Measurements from ENCODE around the gene OASL. TPM values are rescaled to one million over a fixed set of nuclear protein-coding genes. Genes with fewer than 3 reads are reported as not detected.

OASL gene
- total and polyA plus RNA-seq, 10 of the 15 experiments (the other 5 are each of a cell fraction or from before 2014, with no cell fraction given) = 2.3 to 9.1 (median 2.7) TPM

DNA sequence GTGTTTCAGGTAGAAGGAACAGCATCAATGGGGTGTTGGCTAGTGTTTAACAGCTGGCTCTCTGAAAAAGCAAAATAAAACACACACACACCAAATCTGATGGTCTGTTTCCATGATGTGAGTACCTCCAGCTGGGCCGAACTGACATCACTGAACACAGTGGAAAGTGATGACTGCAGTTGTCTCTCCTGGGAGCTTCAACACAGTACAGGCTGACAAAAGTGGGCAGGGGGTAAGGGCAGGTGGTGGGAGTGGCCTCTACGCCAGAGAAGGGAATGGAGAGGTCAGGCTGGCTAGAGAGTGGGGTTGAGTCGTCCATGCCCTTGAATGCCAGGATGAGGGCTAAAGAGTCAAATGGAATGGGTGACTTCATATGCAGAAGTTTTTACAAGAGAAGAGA is 68.7 kb downstream of the OASL start:
- CTCF ChIA-PET = interaction anchor here (0.7 to 4.0 kb wide), 8 partner anchors 9 to 388 kb away, joined by 3 to 52 read pairs (median 4); no protein-coding TSS in a partner anchor
- intact Hi-C loops (cut with micrococcal nuclease; ENCODE audit: unreplicated experiment) = loop anchor here (2.0 to 5.0 kb wide), 3 partner anchors 258 to 343 kb away; partner anchors contain the start of gene UNC119B
- WGBS (ENCODE audit: insufficient coverage, insufficient replicate concordance, low lambda C conversion rate, missing lambda C conversion rate) = 58% methylated on average over 3 of the region's 3 CpGs
- FAIRE-seq (no peak), DNase-seq (ENCODE audit: low read depth, low spot score) (no peak), ATAC-seq (no peak)
- no peak for TF ChIP-seq CBX3 (IDR thresholded peaks at IDR 0.05; ENCODE audit: borderline replicate concordance, low read depth)
- TF ChIP-seq POU2F2 (IDR thresholded peaks at IDR 0.05; ENCODE audit: borderline replicate concordance, low read depth, low read length) = no peak
- no peak for TF ChIP-seq NFYB (IDR thresholded peaks at IDR 0.05; ENCODE audit: insufficient read depth, low read depth, low read length)
- TF ChIP-seq, protein P1, sequence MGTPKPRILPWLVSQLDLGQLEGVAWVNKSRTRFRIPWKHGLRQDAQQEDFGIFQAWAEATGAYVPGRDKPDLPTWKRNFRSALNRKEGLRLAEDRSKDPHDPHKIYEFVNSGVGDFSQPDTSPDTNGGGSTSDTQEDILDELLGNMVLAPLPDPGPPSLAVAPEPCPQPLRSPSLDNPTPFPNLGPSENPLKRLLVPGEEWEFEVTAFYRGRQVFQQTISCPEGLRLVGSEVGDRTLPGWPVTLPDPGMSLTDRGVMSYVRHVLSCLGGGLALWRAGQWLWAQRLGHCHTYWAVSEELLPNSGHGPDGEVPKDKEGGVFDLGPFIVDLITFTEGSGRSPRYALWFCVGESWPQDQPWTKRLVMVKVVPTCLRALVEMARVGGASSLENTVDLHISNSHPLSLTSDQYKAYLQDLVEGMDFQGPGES (IDR thresholded peaks at IDR 0.05) = no peak
- TF ChIP-seq NFXL1 (IDR thresholded peaks at IDR 0.05; ENCODE audit: borderline replicate concordance) = no peak
- no peak for TF ChIP-seq IRF4 (IDR thresholded peaks at IDR 0.05; ENCODE audit: low read depth, low read length)
- no peak for TF ChIP-seq POLR2AphosphoS2 (IDR thresholded peaks at IDR 0.05; ENCODE audit: low read depth, low read length)
- Histone ChIP-seq H3K9me3 (replicated peaks; ENCODE audit: control insufficient read depth, insufficient read depth, low read length) (no peaks in the 10 kb centered on the region), H3K27me3 (replicated peaks in 1 of 2; ENCODE audit: control insufficient read depth in 2 of 2, insufficient read depth in 2 of 2, low read length in 1 of 2) (no peaks in the 10 kb centered on the region), H3K36me3 (ENCODE audit: control insufficient read depth in 2 of 2, insufficient read depth in 2 of 2, low read length in 1 of 2) (no peaks in the 10 kb centered on the region), H2AFZ (ENCODE audit: control insufficient read depth, low read depth, low read length) (no peak overlapping the region), H4K20me1 (ENCODE audit: control insufficient read depth, insufficient read depth) (no peaks in the 10 kb centered on the region), H3K4me3 (no peak overlapping the region), H3K4me2 (ENCODE audit: control insufficient read depth, insufficient read depth) (no peak overlapping the region), H3K4me1 (ENCODE audit: control insufficient read depth, insufficient read depth, low read length) (no peaks in the 10 kb centered on the region), H3K9ac (ENCODE audit: control insufficient read depth, insufficient read depth, low read length) (no peak overlapping the region), H3K27ac (ENCODE audit: control insufficient read depth, insufficient read depth) (no peak overlapping the region), H3K79me2 (ENCODE audit: control insufficient read depth, insufficient read depth, low read length) (no peaks in the 10 kb centered on the region)
- POLR2A ChIA-PET = interaction anchor here (0.5 kb wide), 1 partner anchor 27 kb away, joined by 3 read pairs; no protein-coding TSS in a partner anchor
- no TSS peak for BruUV-seq (replicated peaks)
- in situ Hi-C loops (cut with MboI) = loop anchor here (5.0 kb wide), 1 partner anchor 323 kb away; no protein-coding TSS in a partner anchor
- SMC1A ChIA-PET (ENCODE audit: uncharacterized antibody, unreplicated experiment) = interaction anchor here (0.8 to 5.2 kb wide), 6 partner anchors 10 to 450 kb away, joined by 3 to 67 read pairs (median 10); no protein-coding TSS in a partner anchor
- RAD21 ChIA-PET (ENCODE audit: unreplicated experiment) = interaction anchor here (1.1 to 2.6 kb wide), 4 partner anchors 11 to 389 kb away, joined by 3 to 14 read pairs (median 4); partner anchors contain the start of gene POP5

Small RNA genes within 50 kb of the gene (small RNA-seq; reads per million reads assigned to genes)
- gene AC079602.2 = not detected

Other genes starting within 250 kb of the OASL start
- 6.8 and 6.9 TPM in 2 replicates for gene SPPL3, start 134.9 kb downstream of the OASL start, total RNA-seq (2014; rRNA removed)
- 8.3 and 10.1 TPM in 2 replicates for gene SPPL3, start 134.9 kb downstream of the OASL start, total RNA-seq (2014; rRNA removed; fragmentation: Illumina TruSeq; extraction: Trizol)
- 33.0 and 38.2 TPM in 2 replicates for gene SPPL3, start 134.9 kb downstream of the OASL start, total RNA-seq (2021)
- gene SPPL3, start 134.9 kb downstream of the OASL start, polyA plus RNA-seq (2011; rRNA removed) = 20.3 and 20.4 TPM in 2 replicates
- 45.5 and 48.7 TPM in 2 replicates for gene SPPL3, start 134.9 kb downstream of the OASL start, polyA plus RNA-seq (2014; fragmentation: Illumina TruSeq; extraction: Trizol)
- gene SPPL3, start 134.9 kb downstream of the OASL start, polyA plus RNA-seq (2014; fragmentation: Nextera tagmentation; extraction: Ambion mirVana) = 1 to 10 TPM; 5.7 to 8.3 TPM
- 11.7 and 15.2 TPM in 2 replicates for gene SPPL3, start 134.9 kb downstream of the OASL start, polyA plus RNA-seq (2014; rRNA removed)
- 10 to 100 TPM in 1 of 2 experiments, 1 to 10 TPM in 1; 4.3 to 18.3 TPM for gene SPPL3, start 134.9 kb downstream of the OASL start, polyA plus RNA-seq (2016; fragmentation: Nextera tagmentation; extraction: Ambion mirVana)
- not detected in 2 replicates for gene HNF1A, start 60.7 kb downstream of the OASL start, total RNA-seq (2014; rRNA removed)
- not detected in 2 replicates for gene HNF1A, start 60.7 kb downstream of the OASL start, total RNA-seq (2014; rRNA removed; fragmentation: Illumina TruSeq; extraction: Trizol)
- 0.10 TPM in 1 of 2 replicates, not detected in the other for gene HNF1A, start 60.7 kb downstream of the OASL start, total RNA-seq (2021)
- not detected in 2 replicates for gene HNF1A, start 60.7 kb downstream of the OASL start, polyA plus RNA-seq (2011; rRNA removed)
- not detected in 2 replicates for gene HNF1A, start 60.7 kb downstream of the OASL start, polyA plus RNA-seq (2014; fragmentation: Illumina TruSeq; extraction: Trizol)
- gene HNF1A, start 60.7 kb downstream of the OASL start, polyA plus RNA-seq (2014; fragmentation: Nextera tagmentation; extraction: Ambion mirVana) = not detected
- not detected in 2 replicates for gene HNF1A, start 60.7 kb downstream of the OASL start, polyA plus RNA-seq (2014; rRNA removed)
- not detected for gene HNF1A, start 60.7 kb downstream of the OASL start, polyA plus RNA-seq (2016; fragmentation: Nextera tagmentation; extraction: Ambion mirVana)
- gene C12orf43, start 22.8 kb downstream of the OASL start, total RNA-seq (2014; rRNA removed) = 20.2 and 20.9 TPM in 2 replicates
- gene C12orf43, start 22.8 kb downstream of the OASL start, total RNA-seq (2014; rRNA removed; fragmentation: Illumina TruSeq; extraction: Trizol) = 14.9 and 15.2 TPM in 2 replicates
- gene C12orf43, start 22.8 kb downstream of the OASL start, total RNA-seq (2021) = 21.8 and 24.9 TPM in 2 replicates
- 10.0 and 14.0 TPM in 2 replicates for gene C12orf43, start 22.8 kb downstream of the OASL start, polyA plus RNA-seq (2011; rRNA removed)
- 15.2 and 22.4 TPM in 2 replicates for gene C12orf43, start 22.8 kb downstream of the OASL start, polyA plus RNA-seq (2014; fragmentation: Illumina TruSeq; extraction: Trizol)
- gene C12orf43, start 22.8 kb downstream of the OASL start, polyA plus RNA-seq (2014; fragmentation: Nextera tagmentation; extraction: Ambion mirVana) = 10 to 100 TPM in 1 of 2 experiments, 1 to 10 TPM in 1; 7.5 to 10.2 TPM
- 22.6 and 24.6 TPM in 2 replicates for gene C12orf43, start 22.8 kb downstream of the OASL start, polyA plus RNA-seq (2014; rRNA removed)
- gene C12orf43, start 22.8 kb downstream of the OASL start, polyA plus RNA-seq (2016; fragmentation: Nextera tagmentation; extraction: Ambion mirVana) = 10 to 100 TPM; 30.3 to 30.8 TPM
- gene P2RX7, start 93.6 kb upstream of the OASL start, total RNA-seq (2014; rRNA removed) = 1.5 and 2.2 TPM in 2 replicates
- 1.7 and 1.8 TPM in 2 replicates for gene P2RX7, start 93.6 kb upstream of the OASL start, total RNA-seq (2014; rRNA removed; fragmentation: Illumina TruSeq; extraction: Trizol)
- 1.5 and 2.2 TPM in 2 replicates for gene P2RX7, start 93.6 kb upstream of the OASL start, total RNA-seq (2021)
- 1.7 and 2.2 TPM in 2 replicates for gene P2RX7, start 93.6 kb upstream of the OASL start, polyA plus RNA-seq (2011; rRNA removed)
- 2.6 and 2.7 TPM in 2 replicates for gene P2RX7, start 93.6 kb upstream of the OASL start, polyA plus RNA-seq (2014; fragmentation: Illumina TruSeq; extraction: Trizol)
- gene P2RX7, start 93.6 kb upstream of the OASL start, polyA plus RNA-seq (2014; fragmentation: Nextera tagmentation; extraction: Ambion mirVana) = 1 to 10 TPM in 1 of 2 experiments, under 1 TPM in 1; 0.99 to 1.2 TPM
- gene P2RX7, start 93.6 kb upstream of the OASL start, polyA plus RNA-seq (2014; rRNA removed) = 1.4 and 1.5 TPM in 2 replicates
- 1 to 10 TPM in 1 of 2 experiments, under 1 TPM in 1; 0.74 to 1.2 TPM for gene P2RX7, start 93.6 kb upstream of the OASL start, polyA plus RNA-seq (2016; fragmentation: Nextera tagmentation; extraction: Ambion mirVana)
- gene P2RX4, start 170.9 kb upstream of the OASL start, total RNA-seq (2014; rRNA removed) = 25.3 and 28.0 TPM in 2 replicates
- gene P2RX4, start 170.9 kb upstream of the OASL start, total RNA-seq (2014; rRNA removed; fragmentation: Illumina TruSeq; extraction: Trizol) = 15.3 and 17.3 TPM in 2 replicates
- 17.0 and 18.6 TPM in 2 replicates for gene P2RX4, start 170.9 kb upstream of the OASL start, total RNA-seq (2021)
- gene P2RX4, start 170.9 kb upstream of the OASL start, polyA plus RNA-seq (2011; rRNA removed) = 35.2 and 43.4 TPM in 2 replicates
- gene P2RX4, start 170.9 kb upstream of the OASL start, polyA plus RNA-seq (2014; fragmentation: Illumina TruSeq; extraction: Trizol) = 10.4 and 16.2 TPM in 2 replicates
- 10 to 100 TPM in 1 of 2 experiments, 1 to 10 TPM in 1; 9.0 to 11.3 TPM for gene P2RX4, start 170.9 kb upstream of the OASL start, polyA plus RNA-seq (2014; fragmentation: Nextera tagmentation; extraction: Ambion mirVana)
- gene P2RX4, start 170.9 kb upstream of the OASL start, polyA plus RNA-seq (2014; rRNA removed) = 28.4 and 31.7 TPM in 2 replicates
- 10 to 100 TPM; 22.4 to 27.4 TPM for gene P2RX4, start 170.9 kb upstream of the OASL start, polyA plus RNA-seq (2016; fragmentation: Nextera tagmentation; extraction: Ambion mirVana)

Data from GM12878 (cell line).